Measurements from ENCODE around the gene CHIA.

DNA sequence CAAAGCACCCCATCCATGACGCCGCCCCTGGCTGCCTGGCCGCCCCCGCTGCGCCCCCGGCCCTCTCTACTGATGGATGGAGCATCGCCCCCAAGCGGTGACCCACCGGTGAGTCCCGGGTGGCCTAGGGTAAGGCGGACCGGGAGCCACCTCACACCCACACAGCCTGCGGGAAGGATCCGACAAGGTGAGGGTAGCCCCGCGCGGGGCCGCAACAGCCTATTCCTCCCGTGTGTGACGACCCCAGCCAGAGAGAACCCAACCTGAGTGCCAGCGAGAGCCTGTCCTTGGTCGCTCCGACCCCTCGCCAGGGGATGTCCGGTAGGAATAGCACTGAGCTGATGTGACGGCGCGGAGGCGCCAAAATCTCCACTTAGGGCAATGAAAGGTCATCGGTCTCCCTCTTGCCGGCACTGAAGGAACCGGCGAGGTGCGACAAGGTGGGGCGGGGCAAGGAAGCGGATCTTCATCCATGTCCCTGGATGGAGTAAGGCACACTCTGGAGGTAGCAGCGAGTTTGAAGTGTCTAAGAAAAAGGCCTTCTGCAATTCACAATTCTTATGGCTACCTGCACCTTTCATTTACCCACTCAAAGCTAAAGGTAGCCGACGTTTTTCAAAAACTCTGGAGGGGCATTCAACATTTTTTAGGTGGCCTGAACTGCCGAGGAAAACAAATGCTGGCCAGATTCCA, 19.7 kb upstream of the CHIA start:
- TF ChIP-seq NR2F1 (CRISPR knock-in tag; IDR thresholded peaks at IDR 0.05) (no peak), MAFK (conservative IDR thresholded peaks at IDR 0.05 in 1 of 2, IDR thresholded peaks at IDR 0.05 in 1 of 2; ENCODE audit: low read length in 2 of 2) (no peak), FOXM1 (CRISPR knock-in tag; IDR thresholded peaks at IDR 0.05) (no peak), CTCF (CRISPR knock-in tag; IDR thresholded peaks at IDR 0.05) (0 out of 2 replicates have a peak, but pooled peaks have one; percentile 15), RFX1 (IDR thresholded peaks at IDR 0.05) (no peak), HNF4A (CRISPR knock-in tag; IDR thresholded peaks at IDR 0.05) (no peak), NFYC (CRISPR knock-in tag; IDR thresholded peaks at IDR 0.05) (no peak), SP2 (CRISPR knock-in tag; IDR thresholded peaks at IDR 0.05) (no peak)
- TF ChIP-seq, protein P1, sequence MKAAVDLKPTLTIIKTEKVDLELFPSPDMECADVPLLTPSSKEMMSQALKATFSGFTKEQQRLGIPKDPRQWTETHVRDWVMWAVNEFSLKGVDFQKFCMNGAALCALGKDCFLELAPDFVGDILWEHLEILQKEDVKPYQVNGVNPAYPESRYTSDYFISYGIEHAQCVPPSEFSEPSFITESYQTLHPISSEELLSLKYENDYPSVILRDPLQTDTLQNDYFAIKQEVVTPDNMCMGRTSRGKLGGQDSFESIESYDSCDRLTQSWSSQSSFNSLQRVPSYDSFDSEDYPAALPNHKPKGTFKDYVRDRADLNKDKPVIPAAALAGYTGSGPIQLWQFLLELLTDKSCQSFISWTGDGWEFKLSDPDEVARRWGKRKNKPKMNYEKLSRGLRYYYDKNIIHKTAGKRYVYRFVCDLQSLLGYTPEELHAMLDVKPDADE (CRISPR knock-in tag; IDR thresholded peaks at IDR 0.05), result no peak

Data from HepG2 (cell line).